ENCODE measurements around the gene PCDHB11.
A peak's percentile ranks its signal among the peaks of the same experiment; 100 is the strongest.
"Not testable (repeated sequence)": the region's sequence is repeated elsewhere in the genome, so short reads cannot be mapped to it uniquely, and the experiment has no call there.

PCDHB11 gene

DNA sequence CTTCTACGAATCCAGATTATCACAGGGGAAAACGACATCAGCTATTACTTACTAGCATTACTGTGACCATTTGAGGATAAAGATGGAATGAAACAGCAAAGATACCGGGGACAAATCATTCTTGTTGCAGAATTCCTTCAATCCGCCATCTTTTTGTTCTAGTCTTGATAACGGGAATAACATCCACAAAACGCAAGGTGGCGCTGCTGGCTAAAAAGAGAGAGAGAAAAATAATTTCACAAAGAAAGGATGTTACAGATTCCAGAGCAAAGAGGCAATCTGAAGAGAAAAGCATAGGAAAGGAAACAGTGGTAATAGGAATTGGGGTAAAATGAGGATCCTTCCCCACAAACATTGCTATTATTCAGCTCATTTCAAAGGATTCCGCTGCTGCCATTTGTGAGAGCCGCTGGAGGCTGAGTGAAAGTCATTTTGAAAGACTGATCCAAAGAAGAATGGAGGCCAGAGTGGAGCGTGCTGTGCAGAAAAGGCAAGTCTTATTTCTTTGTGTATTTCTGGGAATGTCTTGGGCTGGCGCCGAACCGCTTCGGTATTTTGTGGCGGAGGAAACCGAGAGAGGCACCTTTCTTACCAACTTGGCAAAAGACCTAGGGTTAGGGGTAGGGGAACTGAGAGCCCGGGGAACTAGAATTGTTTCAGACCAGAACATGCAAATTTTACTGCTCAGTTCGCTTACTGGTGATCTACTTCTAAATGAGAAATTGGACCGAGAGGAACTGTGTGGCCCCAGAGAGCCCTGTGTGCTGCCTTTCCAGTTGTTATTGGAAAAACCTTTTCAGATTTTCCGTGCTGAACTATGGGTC, 26.8 kb upstream of the PCDHB11 start, which contains the start of gene PCDHB7:
Gene PCDHB7, plus strand, starts transcription at position 264 of the 824 bp plus-strand sequence. Its CDS starts 192 bp downstream, at position 456.
- TF ChIP-seq, protein P1, sequence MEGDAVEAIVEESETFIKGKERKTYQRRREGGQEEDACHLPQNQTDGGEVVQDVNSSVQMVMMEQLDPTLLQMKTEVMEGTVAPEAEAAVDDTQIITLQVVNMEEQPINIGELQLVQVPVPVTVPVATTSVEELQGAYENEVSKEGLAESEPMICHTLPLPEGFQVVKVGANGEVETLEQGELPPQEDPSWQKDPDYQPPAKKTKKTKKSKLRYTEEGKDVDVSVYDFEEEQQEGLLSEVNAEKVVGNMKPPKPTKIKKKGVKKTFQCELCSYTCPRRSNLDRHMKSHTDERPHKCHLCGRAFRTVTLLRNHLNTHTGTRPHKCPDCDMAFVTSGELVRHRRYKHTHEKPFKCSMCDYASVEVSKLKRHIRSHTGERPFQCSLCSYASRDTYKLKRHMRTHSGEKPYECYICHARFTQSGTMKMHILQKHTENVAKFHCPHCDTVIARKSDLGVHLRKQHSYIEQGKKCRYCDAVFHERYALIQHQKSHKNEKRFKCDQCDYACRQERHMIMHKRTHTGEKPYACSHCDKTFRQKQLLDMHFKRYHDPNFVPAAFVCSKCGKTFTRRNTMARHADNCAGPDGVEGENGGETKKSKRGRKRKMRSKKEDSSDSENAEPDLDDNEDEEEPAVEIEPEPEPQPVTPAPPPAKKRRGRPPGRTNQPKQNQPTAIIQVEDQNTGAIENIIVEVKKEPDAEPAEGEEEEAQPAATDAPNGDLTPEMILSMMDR (conservative IDR thresholded peaks at IDR 0.05; ENCODE audit: low read depth, low read length) = peak; percentile 38
- no peak for DNase-seq (ENCODE audit: low read depth)
- H3K4me3 ChIP-seq (ENCODE audit: low read length) = no peak within 1 kb of the TSS

DNA sequence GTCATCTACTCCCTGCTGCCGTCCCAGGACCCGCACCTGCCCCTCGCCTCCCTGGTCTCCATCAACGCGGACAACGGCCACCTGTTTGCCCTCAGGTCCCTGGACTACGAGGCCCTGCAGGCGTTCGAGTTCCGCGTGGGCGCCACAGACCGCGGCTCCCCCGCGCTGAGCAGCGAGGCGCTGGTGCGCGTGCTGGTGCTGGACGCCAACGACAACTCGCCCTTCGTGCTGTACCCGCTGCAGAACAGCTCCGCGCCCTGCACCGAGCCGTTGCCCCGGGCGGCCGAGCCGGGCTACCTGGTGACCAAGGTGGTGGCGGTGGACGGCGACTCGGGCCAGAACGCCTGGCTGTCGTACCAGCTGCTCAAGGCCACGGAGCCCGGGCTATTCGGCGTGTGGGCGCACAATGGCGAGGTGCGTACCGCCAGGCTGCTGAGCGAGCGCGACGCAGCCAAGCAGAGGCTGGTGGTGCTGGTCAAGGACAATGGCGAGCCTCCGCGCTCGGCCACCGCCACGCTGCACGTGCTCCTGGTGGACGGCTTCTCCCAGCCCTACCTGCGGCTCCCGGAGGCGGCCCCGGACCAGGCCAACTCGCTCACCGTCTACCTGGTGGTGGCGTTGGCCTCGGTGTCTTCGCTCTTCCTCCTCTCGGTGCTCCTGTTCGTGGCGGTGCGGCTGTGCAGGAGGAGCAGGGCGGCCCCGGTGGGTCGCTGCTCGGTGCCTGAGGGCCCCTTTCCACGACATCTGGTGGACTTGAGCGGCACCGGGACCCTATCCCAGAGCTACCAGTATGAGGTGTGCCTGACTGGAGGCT, 24.9 kb upstream of the PCDHB11 start:
- not testable (repeated sequence) for H3K4me3 ChIP-seq (ENCODE audit: low read length); DNase-seq (ENCODE audit: low read depth)

GRCh38 chr5:141175933-141176332, 23.5 kb upstream of the PCDHB11 start:
- H3K4me3 ChIP-seq (ENCODE audit: low read length) = no peak overlapping the region
- TF ChIP-seq, protein P1 (conservative IDR thresholded peaks at IDR 0.05; ENCODE audit: low read depth, low read length) = no peak
- DNase-seq (ENCODE audit: low read depth) = no peak

- H3K4me3 ChIP-seq (ENCODE audit: low read length); DNase-seq (ENCODE audit: low read depth): not testable (repeated sequence)
These were observed 21.7 kb upstream of the PCDHB11 start, which contains the start of gene PCDHB8 for GRCh38 chr5:141177577-141178191. PCDHB8 (plus strand) TSS chr5:141177790; CDS start chr5:141178035, 245 bp downstream.

- not testable (repeated sequence) for H3K4me3 ChIP-seq (ENCODE audit: low read length); DNase-seq (ENCODE audit: low read depth)
These were observed 20.1 kb upstream of the PCDHB11 start for GRCh38 chr5:141179371-141179770.

DNA sequence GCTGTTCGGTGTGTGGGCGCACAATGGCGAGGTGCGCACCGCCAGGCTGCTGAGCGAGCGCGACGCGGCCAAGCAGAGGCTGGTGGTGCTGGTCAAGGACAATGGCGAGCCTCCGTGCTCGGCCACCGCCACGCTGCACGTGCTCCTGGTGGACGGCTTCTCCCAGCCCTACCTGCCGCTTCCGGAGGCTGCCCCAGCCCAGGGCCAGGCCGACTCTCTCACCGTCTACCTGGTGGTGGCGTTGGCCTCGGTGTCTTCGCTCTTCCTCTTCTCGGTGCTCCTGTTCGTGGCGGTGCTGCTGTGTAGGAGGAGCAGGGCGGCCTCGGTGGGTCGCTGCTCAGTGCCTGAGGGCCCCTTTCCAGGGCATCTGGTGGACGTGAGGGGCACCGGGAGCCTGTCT, 19.6 kb upstream of the PCDHB11 start:
- H3K4me3 ChIP-seq (ENCODE audit: low read length); DNase-seq (ENCODE audit: low read depth): not testable (repeated sequence)

- no peak for DNase-seq (ENCODE audit: low read depth)
- TF ChIP-seq, protein P1 (conservative IDR thresholded peaks at IDR 0.05; ENCODE audit: low read depth, low read length) = no peak
- H3K4me3 ChIP-seq (ENCODE audit: low read length) = no peak overlapping the region
These were observed 19.1 kb upstream of the PCDHB11 start for GRCh38 chr5:141180313-141180712.

DNA sequence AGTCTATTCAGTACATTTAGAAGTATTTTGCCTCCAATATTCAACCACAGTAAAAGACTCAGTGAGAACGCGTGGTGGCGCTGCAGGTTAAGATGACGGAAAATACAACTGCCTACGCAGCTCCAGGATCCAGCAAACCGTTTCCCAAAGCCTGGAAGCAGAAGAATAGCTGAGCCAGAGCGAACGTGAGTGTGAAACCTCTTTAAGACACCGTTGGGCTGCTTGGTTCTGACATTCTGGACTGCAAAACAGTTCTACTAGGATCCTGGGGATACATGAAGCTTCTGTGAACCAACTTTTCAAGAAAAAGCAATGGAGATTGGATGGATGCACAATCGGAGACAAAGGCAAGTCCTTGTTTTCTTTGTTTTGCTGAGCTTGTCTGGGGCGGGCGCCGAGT, 17.2 kb upstream of the PCDHB11 start, which contains the start of gene PCDHB16:
Gene PCDHB16, plus strand, starts transcription at position 140 of the 400 bp plus-strand sequence. Its CDS starts 173 bp downstream, at position 313.
- TF ChIP-seq, protein P1 (conservative IDR thresholded peaks at IDR 0.05; ENCODE audit: low read depth, low read length) = peak; percentile 20
- peak within 1 kb of the TSS; percentile 8 for H3K4me3 ChIP-seq (ENCODE audit: low read length)

DNA sequence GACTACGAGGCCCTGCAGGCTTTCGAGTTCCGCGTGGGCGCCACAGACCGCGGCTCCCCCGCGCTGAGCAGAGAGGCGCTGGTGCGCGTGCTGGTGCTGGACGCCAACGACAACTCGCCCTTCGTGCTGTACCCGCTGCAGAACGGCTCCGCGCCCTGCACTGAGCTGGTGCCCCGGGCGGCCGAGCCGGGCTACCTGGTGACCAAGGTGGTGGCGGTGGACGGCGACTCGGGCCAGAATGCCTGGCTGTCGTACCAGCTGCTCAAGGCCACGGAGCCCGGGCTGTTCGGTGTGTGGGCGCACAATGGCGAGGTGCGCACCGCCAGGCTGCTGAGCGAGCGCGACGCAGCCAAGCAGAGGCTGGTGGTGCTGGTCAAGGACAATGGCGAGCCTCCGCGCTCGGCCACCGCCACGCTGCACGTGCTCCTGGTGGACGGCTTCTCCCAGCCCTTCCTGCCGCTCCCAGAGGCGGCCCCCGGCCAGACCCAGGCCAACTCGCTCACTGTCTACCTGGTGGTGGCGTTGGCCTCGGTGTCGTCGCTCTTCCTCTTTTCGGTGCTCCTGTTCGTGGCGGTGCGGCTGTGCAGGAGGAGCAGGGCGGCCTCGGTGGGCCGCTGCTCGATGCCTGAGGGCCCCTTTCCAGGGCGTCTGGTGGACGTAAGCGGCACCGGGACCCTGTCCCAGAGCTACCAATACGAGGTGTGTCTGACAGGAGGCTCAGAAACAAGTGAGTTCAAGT, 15.1 kb upstream of the PCDHB11 start:
- DNase-seq (ENCODE audit: low read depth) = not testable (repeated sequence)

More for the DNA sequence above, 17.2 kb upstream of the PCDHB11 start, which contains the start of gene PCDHB16:
- no peak for DNase-seq (ENCODE audit: low read depth)

More for the DNA sequence above, 15.1 kb upstream of the PCDHB11 start:
- H3K4me3 ChIP-seq (ENCODE audit: low read length) = not testable (repeated sequence)

Measured in retinal pigment epithelial cell (primary cell).